GM23338 (cell line): ENCODE results near the gene MTHFD2L. TPM values are rescaled to one million over a fixed set of nuclear protein-coding genes. Genes with fewer than 3 reads are reported as not detected.

Experiments
- ATAC-seq: fragments of 200-7000 bp; cut with Tn5 transposase; 3 replicates; pipeline ENCODE4 v1.9.1; 2020
- DNase-seq: peaks from one replicate; pipeline ENCODE4 v3.0.0-alpha.2; 2015; ENCODE audit warnings: low spot score
- H2AFZ ChIP-seq: fragments of 200-600 bp; sonication (generic); 2 replicates; pipeline ENCODE4 v1.8.0; 2016; ENCODE audit warnings: antibody characterized with exemption, mild to moderate bottlenecking, moderate library complexity
- H3F3A ChIP-seq: fragments of 200-600 bp; sonication (generic); replicated peaks from 2 replicates; pipeline ENCODE4 v1.8.0; 2017; ENCODE audit warnings: antibody characterized with exemption, mixed run types, low read depth
- H3K27ac ChIP-seq: fragments of 200-600 bp; sonication (generic); 2 replicates; pipeline ENCODE4 v1.6.1; 2016; ENCODE audit warnings: low read depth
- H3K27me3 ChIP-seq: fragments of 200-600 bp; sonication (generic); 2 replicates; pipeline ENCODE4 v1.8.0; 2016; ENCODE audit warnings: mild to moderate bottlenecking, mixed run types, moderate library complexity; ENCODE audit not compliant: insufficient read depth
- H3K36me3 ChIP-seq: fragments of 200-600 bp; sonication (generic); 2 replicates; pipeline ENCODE4 v1.8.0; 2016; ENCODE audit warnings: mild to moderate bottlenecking; ENCODE audit not compliant: insufficient read depth
- H3K4me1 ChIP-seq: fragments of 200-600 bp; sonication (generic); 2 replicates; pipeline ENCODE4 v1.8.0; 2016; ENCODE audit warnings: mild to moderate bottlenecking, moderate library complexity; ENCODE audit not compliant: insufficient read depth
- H3K4me2 ChIP-seq: fragments of 200-600 bp; sonication (generic); 2 replicates; pipeline ENCODE4 v1.7.1; 2017; ENCODE audit warnings: mixed run types
- H3K4me3 ChIP-seq: fragments of 200-600 bp; sonication (generic); 2 replicates; pipeline ENCODE4 v1.6.1; 2016; ENCODE audit warnings: mixed run types
- H3K79me2 ChIP-seq: fragments of 200-600 bp; sonication (generic); replicated peaks from 2 replicates; pipeline ENCODE4 v1.8.0; 2017; ENCODE audit warnings: mild to moderate bottlenecking; ENCODE audit not compliant: insufficient read depth
- H3K9me2 ChIP-seq: fragments of 200-600 bp; sonication (generic); 2 replicates; pipeline ENCODE4 v1.8.0; 2017; ENCODE audit not compliant: insufficient read depth
- H4K20me1 ChIP-seq: fragments of 200-600 bp; sonication (generic); replicated peaks from 2 replicates; pipeline ENCODE4 v1.8.0; 2017; ENCODE audit warnings: mild to moderate bottlenecking; ENCODE audit not compliant: insufficient read depth
- H3K27ac Mint-ChIP-seq: 2 replicates; pipeline ENCODE4 v1.8.0; 2020; ENCODE audit warnings: inconsistent platforms, mild to moderate bottlenecking, moderate library complexity, mixed read lengths
- H3K27me3 Mint-ChIP-seq: 3 replicates; pipeline ENCODE4 v1.8.0; 2022; ENCODE audit warnings: low read depth, mild to moderate bottlenecking, moderate library complexity, mixed read lengths, inconsistent platforms; ENCODE audit not compliant: insufficient read depth, poor library complexity
- H3K36me3 Mint-ChIP-seq: 3 replicates; pipeline ENCODE4 v1.8.0; 2021; ENCODE audit warnings: low read depth, mild to moderate bottlenecking, inconsistent platforms, moderate library complexity, mixed read lengths
- H3K4me1 Mint-ChIP-seq: 3 replicates; pipeline ENCODE4 v1.8.0; 2020; ENCODE audit warnings: mild to moderate bottlenecking, inconsistent platforms, mixed read lengths
- H3K4me3 Mint-ChIP-seq: 3 replicates; pipeline ENCODE4 v1.8.0; 2021; ENCODE audit warnings: moderate library complexity, mild to moderate bottlenecking, inconsistent platforms, mixed read lengths
- H3K9me3 Mint-ChIP-seq: 3 replicates; pipeline ENCODE4 v1.8.0; 2020; ENCODE audit warnings: moderate library complexity, mild to moderate bottlenecking, inconsistent platforms, mixed read lengths
- CREB1 ChIP-seq: fragments of 250-450 bp; sonication (Bioruptor Pico); IDR thresholded peaks from 2 replicates; pipeline ENCODE4 v1.5.0; 2020; ENCODE audit warnings: low read depth, mild to moderate bottlenecking, moderate library complexity
- EZH2 ChIP-seq: fragments of 200-600 bp; sonication (generic); IDR thresholded peaks from one replicate; pipeline ENCODE4 v1.8.0; 2017; ENCODE audit warnings: antibody characterized with exemption, mild to moderate bottlenecking, low read depth; ENCODE audit not compliant: unreplicated experiment
- EZH2phosphoT487 ChIP-seq: fragments of 200-600 bp; sonication (generic); IDR thresholded peaks from one replicate; pipeline ENCODE4 v1.8.1; 2018; ENCODE audit warnings: antibody characterized with exemption; ENCODE audit not compliant: unreplicated experiment
- JUNB ChIP-seq: IDR thresholded peaks from one replicate; pipeline ENCODE4 v1.6.1; 2016; ENCODE audit warnings: antibody characterized with exemption; ENCODE audit not compliant: unreplicated experiment
- NANOG ChIP-seq: IDR thresholded peaks from 2 replicates; pipeline ENCODE4 v1.6.1; 2016; ENCODE audit warnings: antibody characterized with exemption, borderline replicate concordance
- POLR2AphosphoS5 ChIP-seq: IDR thresholded peaks from 2 replicates; pipeline ENCODE4 v1.6.1; 2016; ENCODE audit warnings: antibody characterized with exemption, low read depth
- STAT1 ChIP-seq: IDR thresholded peaks from one replicate; pipeline ENCODE4 v1.6.1; 2016; ENCODE audit warnings: antibody characterized with exemption; ENCODE audit not compliant: unreplicated experiment
- ZNF114 ChIP-seq: fragments of 250-450 bp; sonication (Bioruptor Pico); IDR thresholded peaks from 2 replicates; pipeline ENCODE4 v1.5.0; 2020; ENCODE audit warnings: mild to moderate bottlenecking, moderate library complexity
- ZNF331 ChIP-seq: fragments of 250-450 bp; sonication (Bioruptor Pico); IDR thresholded peaks from 2 replicates; pipeline ENCODE4 v1.5.0; 2020; ENCODE audit warnings: low read depth, mild to moderate bottlenecking, moderate library complexity
- polyA plus RNA-seq: library from polyadenylated mRNA; unstranded; fragments of >200 nt; fragmentation: Nextera tagmentation; extraction: Ambion mirVana; gene quantifications from 2 replicates; pipeline ENCODE4 v1.2.1, GENCODE V29; 2016
- total RNA-seq: library from RNA; depleted of rRNA; stranded (reverse); fragments of >200 nt; shearing (Covaris generic); gene quantifications from 2 replicates; pipeline ENCODE4 v1.2.3, GENCODE V29; 2014
- TF ChIP-seq, protein P1 (sequence below): IDR thresholded peaks from one replicate; pipeline ENCODE4 v1.6.1; 2018; ENCODE audit warnings: antibody characterized with exemption; ENCODE audit not compliant: unreplicated experiment
- TF ChIP-seq, protein P2 (sequence below): IDR thresholded peaks from 2 replicates; pipeline ENCODE4 v1.6.1; 2016; ENCODE audit warnings: antibody characterized with exemption
- TF ChIP-seq, protein P3 (sequence below), 2 experiments: fragments of 200-600 bp in 1 of 2; sonication (generic) in 1 of 2; conservative IDR thresholded peaks; 2 replicates each; pipeline versions ENCODE4 v1.5.1 to v1.6.1; 2016 to 2017; ENCODE audit warnings: antibody characterized with exemption in 2 of 2, low read depth in 2 of 2, mild to moderate bottlenecking in 2 of 2, moderate library complexity in 1 of 2
- TF ChIP-seq, protein P4 (sequence below): fragments of 250-450 bp; sonication (Bioruptor Pico); IDR thresholded peaks from 2 replicates; pipeline ENCODE4 v1.5.0; 2020; ENCODE audit warnings: mild to moderate bottlenecking, moderate library complexity

The MTHFD2L gene
- total and polyA plus RNA-seq, 2 experiments from 2014 or later = 24.4 to 35.7 TPM

DNA sequence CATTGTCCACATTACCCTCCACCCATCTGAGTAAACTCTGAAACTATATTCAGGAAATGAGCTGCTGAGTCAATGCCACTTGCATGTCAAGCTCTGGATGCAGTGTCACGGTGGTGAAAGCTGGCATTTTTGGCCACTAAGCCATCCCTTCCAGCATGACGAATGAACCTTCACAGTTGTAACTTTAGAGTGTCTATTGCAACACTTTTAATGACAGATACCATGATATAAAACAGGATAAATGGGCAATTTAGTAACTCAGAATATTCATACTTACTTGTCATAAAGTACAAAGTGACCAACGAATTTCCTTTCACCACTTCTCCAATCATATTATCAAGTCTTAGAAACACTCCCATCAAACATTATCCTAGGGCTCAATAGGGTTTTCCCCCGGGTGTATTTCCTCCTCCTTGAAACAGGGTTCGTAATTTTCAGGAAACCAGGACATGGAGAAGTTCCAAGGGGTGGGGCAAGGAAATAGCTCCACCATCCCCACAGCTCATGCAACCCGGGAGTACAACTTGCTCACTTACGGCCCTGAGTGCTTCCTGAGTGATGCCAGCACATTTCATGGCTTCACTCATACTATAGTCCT is 73.1 kb downstream of the MTHFD2L start:
- ATAC-seq (no peak), DNase-seq (no peak)
- no peak overlapping the region for H3K4me2 ChIP-seq
- no peak overlapping the region for H3K4me3 ChIP-seq
- no peaks in the 10 kb centered on the region for H3K27me3 Mint-ChIP-seq
- TF ChIP-seq ZNF331 (no peak), POLR2AphosphoS5 (no peak), EZH2 (no peak), ZNF114 (no peak), STAT1 (no peak), CREB1 (CRISPR knock-in tag) (no peak), JUNB (no peak), EZH2phosphoT487 (no peak), NANOG (no peak)
- TF ChIP-seq, protein P1, sequence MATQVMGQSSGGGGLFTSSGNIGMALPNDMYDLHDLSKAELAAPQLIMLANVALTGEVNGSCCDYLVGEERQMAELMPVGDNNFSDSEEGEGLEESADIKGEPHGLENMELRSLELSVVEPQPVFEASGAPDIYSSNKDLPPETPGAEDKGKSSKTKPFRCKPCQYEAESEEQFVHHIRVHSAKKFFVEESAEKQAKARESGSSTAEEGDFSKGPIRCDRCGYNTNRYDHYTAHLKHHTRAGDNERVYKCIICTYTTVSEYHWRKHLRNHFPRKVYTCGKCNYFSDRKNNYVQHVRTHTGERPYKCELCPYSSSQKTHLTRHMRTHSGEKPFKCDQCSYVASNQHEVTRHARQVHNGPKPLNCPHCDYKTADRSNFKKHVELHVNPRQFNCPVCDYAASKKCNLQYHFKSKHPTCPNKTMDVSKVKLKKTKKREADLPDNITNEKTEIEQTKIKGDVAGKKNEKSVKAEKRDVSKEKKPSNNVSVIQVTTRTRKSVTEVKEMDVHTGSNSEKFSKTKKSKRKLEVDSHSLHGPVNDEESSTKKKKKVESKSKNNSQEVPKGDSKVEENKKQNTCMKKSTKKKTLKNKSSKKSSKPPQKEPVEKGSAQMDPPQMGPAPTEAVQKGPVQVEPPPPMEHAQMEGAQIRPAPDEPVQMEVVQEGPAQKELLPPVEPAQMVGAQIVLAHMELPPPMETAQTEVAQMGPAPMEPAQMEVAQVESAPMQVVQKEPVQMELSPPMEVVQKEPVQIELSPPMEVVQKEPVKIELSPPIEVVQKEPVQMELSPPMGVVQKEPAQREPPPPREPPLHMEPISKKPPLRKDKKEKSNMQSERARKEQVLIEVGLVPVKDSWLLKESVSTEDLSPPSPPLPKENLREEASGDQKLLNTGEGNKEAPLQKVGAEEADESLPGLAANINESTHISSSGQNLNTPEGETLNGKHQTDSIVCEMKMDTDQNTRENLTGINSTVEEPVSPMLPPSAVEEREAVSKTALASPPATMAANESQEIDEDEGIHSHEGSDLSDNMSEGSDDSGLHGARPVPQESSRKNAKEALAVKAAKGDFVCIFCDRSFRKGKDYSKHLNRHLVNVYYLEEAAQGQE = no peak
- TF ChIP-seq, protein P2, sequence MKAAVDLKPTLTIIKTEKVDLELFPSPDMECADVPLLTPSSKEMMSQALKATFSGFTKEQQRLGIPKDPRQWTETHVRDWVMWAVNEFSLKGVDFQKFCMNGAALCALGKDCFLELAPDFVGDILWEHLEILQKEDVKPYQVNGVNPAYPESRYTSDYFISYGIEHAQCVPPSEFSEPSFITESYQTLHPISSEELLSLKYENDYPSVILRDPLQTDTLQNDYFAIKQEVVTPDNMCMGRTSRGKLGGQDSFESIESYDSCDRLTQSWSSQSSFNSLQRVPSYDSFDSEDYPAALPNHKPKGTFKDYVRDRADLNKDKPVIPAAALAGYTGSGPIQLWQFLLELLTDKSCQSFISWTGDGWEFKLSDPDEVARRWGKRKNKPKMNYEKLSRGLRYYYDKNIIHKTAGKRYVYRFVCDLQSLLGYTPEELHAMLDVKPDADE = no peak
- TF ChIP-seq, protein P3, sequence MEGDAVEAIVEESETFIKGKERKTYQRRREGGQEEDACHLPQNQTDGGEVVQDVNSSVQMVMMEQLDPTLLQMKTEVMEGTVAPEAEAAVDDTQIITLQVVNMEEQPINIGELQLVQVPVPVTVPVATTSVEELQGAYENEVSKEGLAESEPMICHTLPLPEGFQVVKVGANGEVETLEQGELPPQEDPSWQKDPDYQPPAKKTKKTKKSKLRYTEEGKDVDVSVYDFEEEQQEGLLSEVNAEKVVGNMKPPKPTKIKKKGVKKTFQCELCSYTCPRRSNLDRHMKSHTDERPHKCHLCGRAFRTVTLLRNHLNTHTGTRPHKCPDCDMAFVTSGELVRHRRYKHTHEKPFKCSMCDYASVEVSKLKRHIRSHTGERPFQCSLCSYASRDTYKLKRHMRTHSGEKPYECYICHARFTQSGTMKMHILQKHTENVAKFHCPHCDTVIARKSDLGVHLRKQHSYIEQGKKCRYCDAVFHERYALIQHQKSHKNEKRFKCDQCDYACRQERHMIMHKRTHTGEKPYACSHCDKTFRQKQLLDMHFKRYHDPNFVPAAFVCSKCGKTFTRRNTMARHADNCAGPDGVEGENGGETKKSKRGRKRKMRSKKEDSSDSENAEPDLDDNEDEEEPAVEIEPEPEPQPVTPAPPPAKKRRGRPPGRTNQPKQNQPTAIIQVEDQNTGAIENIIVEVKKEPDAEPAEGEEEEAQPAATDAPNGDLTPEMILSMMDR (conservative IDR thresholded peaks at IDR 0.05; ENCODE audit: low read depth in 2 of 2) = no peak
- TF ChIP-seq, protein P4, sequence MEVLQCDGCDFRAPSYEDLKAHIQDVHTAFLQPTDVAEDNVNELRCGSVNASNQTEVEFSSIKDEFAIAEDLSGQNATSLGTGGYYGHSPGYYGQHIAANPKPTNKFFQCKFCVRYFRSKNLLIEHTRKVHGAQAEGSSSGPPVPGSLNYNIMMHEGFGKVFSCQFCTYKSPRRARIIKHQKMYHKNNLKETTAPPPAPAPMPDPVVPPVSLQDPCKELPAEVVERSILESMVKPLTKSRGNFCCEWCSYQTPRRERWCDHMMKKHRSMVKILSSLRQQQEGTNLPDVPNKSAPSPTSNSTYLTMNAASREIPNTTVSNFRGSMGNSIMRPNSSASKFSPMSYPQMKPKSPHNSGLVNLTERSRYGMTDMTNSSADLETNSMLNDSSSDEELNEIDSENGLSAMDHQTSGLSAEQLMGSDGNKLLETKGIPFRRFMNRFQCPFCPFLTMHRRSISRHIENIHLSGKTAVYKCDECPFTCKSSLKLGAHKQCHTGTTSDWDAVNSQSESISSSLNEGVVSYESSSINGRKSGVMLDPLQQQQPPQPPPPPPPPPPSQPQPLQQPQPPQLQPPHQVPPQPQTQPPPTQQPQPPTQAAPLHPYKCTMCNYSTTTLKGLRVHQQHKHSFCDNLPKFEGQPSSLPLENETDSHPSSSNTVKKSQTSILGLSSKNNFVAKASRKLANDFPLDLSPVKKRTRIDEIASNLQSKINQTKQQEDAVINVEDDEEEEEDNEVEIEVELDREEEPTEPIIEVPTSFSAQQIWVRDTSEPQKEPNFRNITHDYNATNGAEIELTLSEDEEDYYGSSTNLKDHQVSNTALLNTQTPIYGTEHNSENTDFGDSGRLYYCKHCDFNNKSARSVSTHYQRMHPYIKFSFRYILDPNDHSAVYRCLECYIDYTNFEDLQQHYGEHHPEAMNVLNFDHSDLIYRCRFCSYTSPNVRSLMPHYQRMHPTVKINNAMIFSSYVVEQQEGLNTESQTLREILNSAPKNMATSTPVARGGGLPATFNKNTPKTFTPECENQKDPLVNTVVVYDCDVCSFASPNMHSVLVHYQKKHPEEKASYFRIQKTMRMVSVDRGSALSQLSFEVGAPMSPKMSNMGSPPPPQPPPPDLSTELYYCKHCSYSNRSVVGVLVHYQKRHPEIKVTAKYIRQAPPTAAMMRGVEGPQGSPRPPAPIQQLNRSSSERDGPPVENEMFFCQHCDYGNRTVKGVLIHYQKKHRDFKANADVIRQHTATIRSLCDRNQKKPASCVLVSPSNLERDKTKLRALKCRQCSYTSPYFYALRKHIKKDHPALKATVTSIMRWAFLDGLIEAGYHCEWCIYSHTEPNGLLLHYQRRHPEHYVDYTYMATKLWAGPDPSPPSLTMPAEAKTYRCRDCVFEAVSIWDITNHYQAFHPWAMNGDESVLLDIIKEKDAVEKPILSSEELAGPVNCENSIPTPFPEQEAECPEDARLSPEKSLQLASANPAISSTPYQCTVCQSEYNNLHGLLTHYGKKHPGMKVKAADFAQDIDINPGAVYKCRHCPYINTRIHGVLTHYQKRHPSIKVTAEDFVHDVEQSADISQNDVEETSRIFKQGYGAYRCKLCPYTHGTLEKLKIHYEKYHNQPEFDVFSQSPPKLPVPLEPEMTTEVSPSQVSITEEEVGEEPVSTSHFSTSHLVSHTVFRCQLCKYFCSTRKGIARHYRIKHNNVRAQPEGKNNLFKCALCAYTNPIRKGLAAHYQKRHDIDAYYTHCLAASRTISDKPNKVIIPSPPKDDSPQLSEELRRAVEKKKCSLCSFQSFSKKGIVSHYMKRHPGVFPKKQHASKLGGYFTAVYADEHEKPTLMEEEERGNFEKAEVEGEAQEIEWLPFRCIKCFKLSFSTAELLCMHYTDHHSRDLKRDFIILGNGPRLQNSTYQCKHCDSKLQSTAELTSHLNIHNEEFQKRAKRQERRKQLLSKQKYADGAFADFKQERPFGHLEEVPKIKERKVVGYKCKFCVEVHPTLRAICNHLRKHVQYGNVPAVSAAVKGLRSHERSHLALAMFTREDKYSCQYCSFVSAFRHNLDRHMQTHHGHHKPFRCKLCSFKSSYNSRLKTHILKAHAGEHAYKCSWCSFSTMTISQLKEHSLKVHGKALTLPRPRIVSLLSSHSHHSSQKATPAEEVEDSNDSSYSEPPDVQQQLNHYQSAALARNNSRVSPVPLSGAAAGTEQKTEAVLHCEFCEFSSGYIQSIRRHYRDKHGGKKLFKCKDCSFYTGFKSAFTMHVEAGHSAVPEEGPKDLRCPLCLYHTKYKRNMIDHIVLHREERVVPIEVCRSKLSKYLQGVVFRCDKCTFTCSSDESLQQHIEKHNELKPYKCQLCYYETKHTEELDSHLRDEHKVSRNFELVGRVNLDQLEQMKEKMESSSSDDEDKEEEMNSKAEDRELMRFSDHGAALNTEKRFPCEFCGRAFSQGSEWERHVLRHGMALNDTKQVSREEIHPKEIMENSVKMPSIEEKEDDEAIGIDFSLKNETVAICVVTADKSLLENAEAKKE (CRISPR knock-in tag) = no peak
- H3K9me2 ChIP-seq = no peaks in the 10 kb centered on the region
- H2AFZ ChIP-seq = no peak overlapping the region
- no peaks in the 10 kb centered on the region for H3K27me3 ChIP-seq
- H3K27ac ChIP-seq = no peak overlapping the region
- no peak overlapping the region; the same call in 1 of the 2 replicates for H3K27ac Mint-ChIP-seq
- H3K9me3 Mint-ChIP-seq = no peaks in the 10 kb centered on the region
- no peaks in the 10 kb centered on the region for H3K36me3 Mint-ChIP-seq
- no peaks in the 10 kb centered on the region for H4K20me1 ChIP-seq
- H3F3A ChIP-seq = no peaks in the 10 kb centered on the region
- H3K4me1 Mint-ChIP-seq = no peaks in the 10 kb centered on the region
- no peaks in the 10 kb centered on the region for H3K79me2 ChIP-seq
- no peaks in the 10 kb centered on the region for H3K4me1 ChIP-seq
- no peaks in the 10 kb centered on the region for H3K36me3 ChIP-seq
- no peak overlapping the region for H3K4me3 Mint-ChIP-seq
